Prostate gland (tissue), 2 donors: Measurements from ENCODE around the gene GJC1.

Source experiments
- POLR2A ChIP-seq: fragments of 450-650 bp; IDR thresholded peaks from one replicate; pipeline ENCODE4 v1.6.1; 2016; ENCODE audit warnings: antibody characterized with exemption, mild to moderate bottlenecking
- TF ChIP-seq, protein P1 (sequence below), 4 experiments: fragments of 200-600 bp in 2 of 4; fragments of 450-650 bp in 2 of 4; sonication (generic) in 2 of 4; IDR thresholded peaks; 1 replicate in 3 of 4; 2 replicates in 1 of 4; pipeline ENCODE4 v1.5.1; 2016 to 2019; ENCODE audit warnings: antibody characterized with exemption in 4 of 4, mild to moderate bottlenecking in 2 of 4, moderate library complexity in 2 of 4

DNA sequence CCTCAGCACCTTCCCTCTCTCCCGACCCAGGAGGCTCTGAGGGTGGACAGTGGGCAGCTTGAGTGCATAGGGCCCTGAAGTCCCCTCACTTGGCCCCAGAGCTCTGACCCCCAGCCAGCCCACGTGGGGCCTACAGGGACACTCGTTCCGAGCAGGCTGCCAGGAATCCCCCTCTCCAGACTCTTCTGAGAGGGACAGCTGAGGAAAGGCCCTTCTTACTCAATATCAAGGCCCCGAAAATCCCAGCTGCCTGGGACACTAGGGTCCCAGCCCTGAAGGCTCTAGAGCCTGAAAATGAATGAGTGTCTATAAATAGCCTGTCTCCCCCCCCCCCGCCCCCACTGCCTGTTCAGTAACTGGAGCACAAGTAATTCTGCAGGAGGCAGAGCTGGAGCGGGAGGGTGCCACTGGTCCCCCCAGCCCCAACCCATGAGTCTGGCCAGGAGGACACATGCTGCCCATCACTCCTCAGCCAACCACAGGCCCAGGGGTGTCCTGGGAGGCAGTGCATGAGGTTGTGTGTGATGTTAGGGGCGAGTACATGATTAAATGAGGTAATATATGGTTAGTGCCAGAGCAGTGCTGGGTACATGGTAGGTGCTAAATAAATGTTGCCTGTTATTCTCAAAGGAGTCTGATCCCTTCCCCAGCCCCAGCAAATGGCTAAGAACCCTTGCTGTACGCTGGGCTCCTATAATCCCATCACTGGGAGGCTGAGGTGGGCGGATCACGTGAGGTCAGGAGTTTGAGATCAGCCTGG is 59.7 kb downstream of the GJC1 start:
- TF ChIP-seq, protein P1, sequence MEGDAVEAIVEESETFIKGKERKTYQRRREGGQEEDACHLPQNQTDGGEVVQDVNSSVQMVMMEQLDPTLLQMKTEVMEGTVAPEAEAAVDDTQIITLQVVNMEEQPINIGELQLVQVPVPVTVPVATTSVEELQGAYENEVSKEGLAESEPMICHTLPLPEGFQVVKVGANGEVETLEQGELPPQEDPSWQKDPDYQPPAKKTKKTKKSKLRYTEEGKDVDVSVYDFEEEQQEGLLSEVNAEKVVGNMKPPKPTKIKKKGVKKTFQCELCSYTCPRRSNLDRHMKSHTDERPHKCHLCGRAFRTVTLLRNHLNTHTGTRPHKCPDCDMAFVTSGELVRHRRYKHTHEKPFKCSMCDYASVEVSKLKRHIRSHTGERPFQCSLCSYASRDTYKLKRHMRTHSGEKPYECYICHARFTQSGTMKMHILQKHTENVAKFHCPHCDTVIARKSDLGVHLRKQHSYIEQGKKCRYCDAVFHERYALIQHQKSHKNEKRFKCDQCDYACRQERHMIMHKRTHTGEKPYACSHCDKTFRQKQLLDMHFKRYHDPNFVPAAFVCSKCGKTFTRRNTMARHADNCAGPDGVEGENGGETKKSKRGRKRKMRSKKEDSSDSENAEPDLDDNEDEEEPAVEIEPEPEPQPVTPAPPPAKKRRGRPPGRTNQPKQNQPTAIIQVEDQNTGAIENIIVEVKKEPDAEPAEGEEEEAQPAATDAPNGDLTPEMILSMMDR (IDR thresholded peaks at IDR 0.05), result no peak
- TF ChIP-seq POLR2A, result no peak
